GM23338 (cell line): Measurements from ENCODE around the gene SCG3. TPM values are rescaled to one million over a fixed set of nuclear protein-coding genes. Genes with fewer than 3 reads are reported as not detected.

Experiments used
- ATAC-seq: fragments of 200-7000 bp; cut with Tn5 transposase; 3 replicates; pipeline ENCODE4 v1.9.1; 2020
- DNase-seq: peaks from one replicate; pipeline ENCODE4 v3.0.0-alpha.2; 2015; ENCODE audit warnings: low spot score
- H2AFZ ChIP-seq: fragments of 200-600 bp; sonication (generic); 2 replicates; pipeline ENCODE4 v1.8.0; 2016; ENCODE audit warnings: antibody characterized with exemption, mild to moderate bottlenecking, moderate library complexity
- H3F3A ChIP-seq: fragments of 200-600 bp; sonication (generic); replicated peaks from 2 replicates; pipeline ENCODE4 v1.8.0; 2017; ENCODE audit warnings: antibody characterized with exemption, mixed run types, low read depth
- H3K27ac ChIP-seq: fragments of 200-600 bp; sonication (generic); 2 replicates; pipeline ENCODE4 v1.6.1; 2016; ENCODE audit warnings: low read depth
- H3K27me3 ChIP-seq: fragments of 200-600 bp; sonication (generic); 2 replicates; pipeline ENCODE4 v1.8.0; 2016; ENCODE audit warnings: mild to moderate bottlenecking, mixed run types, moderate library complexity; ENCODE audit not compliant: insufficient read depth
- H3K36me3 ChIP-seq: fragments of 200-600 bp; sonication (generic); 2 replicates; pipeline ENCODE4 v1.8.0; 2016; ENCODE audit warnings: mild to moderate bottlenecking; ENCODE audit not compliant: insufficient read depth
- H3K4me1 ChIP-seq: fragments of 200-600 bp; sonication (generic); 2 replicates; pipeline ENCODE4 v1.8.0; 2016; ENCODE audit warnings: mild to moderate bottlenecking, moderate library complexity; ENCODE audit not compliant: insufficient read depth
- H3K4me2 ChIP-seq: fragments of 200-600 bp; sonication (generic); 2 replicates; pipeline ENCODE4 v1.7.1; 2017; ENCODE audit warnings: mixed run types
- H3K4me3 ChIP-seq: fragments of 200-600 bp; sonication (generic); 2 replicates; pipeline ENCODE4 v1.6.1; 2016; ENCODE audit warnings: mixed run types
- H3K79me2 ChIP-seq: fragments of 200-600 bp; sonication (generic); replicated peaks from 2 replicates; pipeline ENCODE4 v1.8.0; 2017; ENCODE audit warnings: mild to moderate bottlenecking; ENCODE audit not compliant: insufficient read depth
- H3K9me2 ChIP-seq: fragments of 200-600 bp; sonication (generic); 2 replicates; pipeline ENCODE4 v1.8.0; 2017; ENCODE audit not compliant: insufficient read depth
- H4K20me1 ChIP-seq: fragments of 200-600 bp; sonication (generic); replicated peaks from 2 replicates; pipeline ENCODE4 v1.8.0; 2017; ENCODE audit warnings: mild to moderate bottlenecking; ENCODE audit not compliant: insufficient read depth
- H3K27ac Mint-ChIP-seq: 2 replicates; pipeline ENCODE4 v1.8.0; 2020; ENCODE audit warnings: inconsistent platforms, mild to moderate bottlenecking, moderate library complexity, mixed read lengths
- H3K27me3 Mint-ChIP-seq: 3 replicates; pipeline ENCODE4 v1.8.0; 2022; ENCODE audit warnings: low read depth, mild to moderate bottlenecking, moderate library complexity, mixed read lengths, inconsistent platforms; ENCODE audit not compliant: insufficient read depth, poor library complexity
- H3K36me3 Mint-ChIP-seq: 3 replicates; pipeline ENCODE4 v1.8.0; 2021; ENCODE audit warnings: low read depth, mild to moderate bottlenecking, inconsistent platforms, moderate library complexity, mixed read lengths
- H3K4me1 Mint-ChIP-seq: 3 replicates; pipeline ENCODE4 v1.8.0; 2020; ENCODE audit warnings: mild to moderate bottlenecking, inconsistent platforms, mixed read lengths
- H3K4me3 Mint-ChIP-seq: 3 replicates; pipeline ENCODE4 v1.8.0; 2021; ENCODE audit warnings: moderate library complexity, mild to moderate bottlenecking, inconsistent platforms, mixed read lengths
- H3K9me3 Mint-ChIP-seq: 3 replicates; pipeline ENCODE4 v1.8.0; 2020; ENCODE audit warnings: moderate library complexity, mild to moderate bottlenecking, inconsistent platforms, mixed read lengths
- CREB1 ChIP-seq: fragments of 250-450 bp; sonication (Bioruptor Pico); IDR thresholded peaks from 2 replicates; pipeline ENCODE4 v1.5.0; 2020; ENCODE audit warnings: low read depth, mild to moderate bottlenecking, moderate library complexity
- EZH2 ChIP-seq: fragments of 200-600 bp; sonication (generic); IDR thresholded peaks from one replicate; pipeline ENCODE4 v1.8.0; 2017; ENCODE audit warnings: antibody characterized with exemption, mild to moderate bottlenecking, low read depth; ENCODE audit not compliant: unreplicated experiment
- EZH2phosphoT487 ChIP-seq: fragments of 200-600 bp; sonication (generic); IDR thresholded peaks from one replicate; pipeline ENCODE4 v1.8.1; 2018; ENCODE audit warnings: antibody characterized with exemption; ENCODE audit not compliant: unreplicated experiment
- JUNB ChIP-seq: IDR thresholded peaks from one replicate; pipeline ENCODE4 v1.6.1; 2016; ENCODE audit warnings: antibody characterized with exemption; ENCODE audit not compliant: unreplicated experiment
- POLR2AphosphoS5 ChIP-seq: IDR thresholded peaks from 2 replicates; pipeline ENCODE4 v1.6.1; 2016; ENCODE audit warnings: antibody characterized with exemption, low read depth
- STAT1 ChIP-seq: IDR thresholded peaks from one replicate; pipeline ENCODE4 v1.6.1; 2016; ENCODE audit warnings: antibody characterized with exemption; ENCODE audit not compliant: unreplicated experiment
- ZNF331 ChIP-seq: fragments of 250-450 bp; sonication (Bioruptor Pico); IDR thresholded peaks from 2 replicates; pipeline ENCODE4 v1.5.0; 2020; ENCODE audit warnings: low read depth, mild to moderate bottlenecking, moderate library complexity
- polyA plus RNA-seq: library from polyadenylated mRNA; unstranded; fragments of >200 nt; fragmentation: Nextera tagmentation; extraction: Ambion mirVana; gene quantifications from 2 replicates; pipeline ENCODE4 v1.2.1, GENCODE V29; 2016
- total RNA-seq: library from RNA; depleted of rRNA; stranded (reverse); fragments of >200 nt; shearing (Covaris generic); gene quantifications from 2 replicates; pipeline ENCODE4 v1.2.3, GENCODE V29; 2014
- TF ChIP-seq, protein P1 (sequence below): IDR thresholded peaks from one replicate; pipeline ENCODE4 v1.6.1; 2018; ENCODE audit warnings: antibody characterized with exemption; ENCODE audit not compliant: unreplicated experiment
- TF ChIP-seq, protein P2 (sequence below): IDR thresholded peaks from 2 replicates; pipeline ENCODE4 v1.6.1; 2016; ENCODE audit warnings: antibody characterized with exemption
- TF ChIP-seq, protein P3 (sequence below), 2 experiments: fragments of 200-600 bp in 1 of 2; sonication (generic) in 1 of 2; conservative IDR thresholded peaks; 2 replicates each; pipeline versions ENCODE4 v1.5.1 to v1.6.1; 2016 to 2017; ENCODE audit warnings: antibody characterized with exemption in 2 of 2, low read depth in 2 of 2, mild to moderate bottlenecking in 2 of 2, moderate library complexity in 1 of 2

The SCG3 gene
- total and polyA plus RNA-seq, 2 experiments from 2014 or later, result 44.2 to 99.5 TPM

DNA sequence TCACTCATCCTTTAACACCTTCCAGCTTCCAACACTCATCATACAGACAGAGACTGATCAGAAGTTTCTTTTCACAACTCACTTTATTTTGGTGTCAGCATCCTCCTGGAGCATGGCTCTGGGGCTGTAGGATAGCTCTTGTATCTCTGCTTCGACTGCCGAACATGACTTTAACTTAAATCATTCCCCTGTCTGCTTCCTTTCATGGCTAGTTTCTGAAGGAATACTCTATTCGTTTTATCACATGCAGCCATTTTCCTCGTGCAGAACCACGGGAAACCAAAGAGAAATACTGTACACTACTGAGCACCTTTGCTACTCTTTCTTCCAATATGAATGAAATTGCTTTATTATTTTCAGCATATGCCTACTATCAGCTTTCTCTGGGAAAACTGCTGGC lies 68.0 kb downstream of the SCG3 start:
- no peak overlapping the region for H3K4me3 ChIP-seq
- no peak overlapping the region for H3K27ac ChIP-seq
- no peak overlapping the region for H3K4me2 ChIP-seq
- DNase-seq (no peak), ATAC-seq (no peak)
- H2AFZ ChIP-seq, result no peak overlapping the region
- H3K4me1 ChIP-seq, result peaks cover 11% of the 10 kb centered on the region; the same call in 1 of the 2 replicates
- no peaks in the 10 kb centered on the region for H3K36me3 Mint-ChIP-seq
- no peaks in the 10 kb centered on the region for H3K36me3 ChIP-seq
- H3F3A ChIP-seq, result no peaks in the 10 kb centered on the region; the same call in 1 of the 2 replicates
- H3K9me2 ChIP-seq, result no peaks in the 10 kb centered on the region
- peaks cover 50% of the 10 kb centered on the region for H3K27me3 ChIP-seq
- no peaks in the 10 kb centered on the region for H3K79me2 ChIP-seq
- no peak overlapping the region for H3K27ac Mint-ChIP-seq
- H4K20me1 ChIP-seq, result peaks cover 4% of the 10 kb centered on the region; the same call in 1 of the 2 replicates
- H3K4me3 Mint-ChIP-seq, result no peak overlapping the region
- peaks cover 9% of the 10 kb centered on the region for H3K4me1 Mint-ChIP-seq
- H3K9me3 Mint-ChIP-seq, result no peaks in the 10 kb centered on the region
- TF ChIP-seq EZH2phosphoT487 (no peak), ZNF331 (CRISPR knock-in tag) (no peak), POLR2AphosphoS5 (no peak), EZH2 (no peak), STAT1 (no peak), CREB1 (CRISPR knock-in tag) (no peak), JUNB (no peak)
- TF ChIP-seq, protein P1, sequence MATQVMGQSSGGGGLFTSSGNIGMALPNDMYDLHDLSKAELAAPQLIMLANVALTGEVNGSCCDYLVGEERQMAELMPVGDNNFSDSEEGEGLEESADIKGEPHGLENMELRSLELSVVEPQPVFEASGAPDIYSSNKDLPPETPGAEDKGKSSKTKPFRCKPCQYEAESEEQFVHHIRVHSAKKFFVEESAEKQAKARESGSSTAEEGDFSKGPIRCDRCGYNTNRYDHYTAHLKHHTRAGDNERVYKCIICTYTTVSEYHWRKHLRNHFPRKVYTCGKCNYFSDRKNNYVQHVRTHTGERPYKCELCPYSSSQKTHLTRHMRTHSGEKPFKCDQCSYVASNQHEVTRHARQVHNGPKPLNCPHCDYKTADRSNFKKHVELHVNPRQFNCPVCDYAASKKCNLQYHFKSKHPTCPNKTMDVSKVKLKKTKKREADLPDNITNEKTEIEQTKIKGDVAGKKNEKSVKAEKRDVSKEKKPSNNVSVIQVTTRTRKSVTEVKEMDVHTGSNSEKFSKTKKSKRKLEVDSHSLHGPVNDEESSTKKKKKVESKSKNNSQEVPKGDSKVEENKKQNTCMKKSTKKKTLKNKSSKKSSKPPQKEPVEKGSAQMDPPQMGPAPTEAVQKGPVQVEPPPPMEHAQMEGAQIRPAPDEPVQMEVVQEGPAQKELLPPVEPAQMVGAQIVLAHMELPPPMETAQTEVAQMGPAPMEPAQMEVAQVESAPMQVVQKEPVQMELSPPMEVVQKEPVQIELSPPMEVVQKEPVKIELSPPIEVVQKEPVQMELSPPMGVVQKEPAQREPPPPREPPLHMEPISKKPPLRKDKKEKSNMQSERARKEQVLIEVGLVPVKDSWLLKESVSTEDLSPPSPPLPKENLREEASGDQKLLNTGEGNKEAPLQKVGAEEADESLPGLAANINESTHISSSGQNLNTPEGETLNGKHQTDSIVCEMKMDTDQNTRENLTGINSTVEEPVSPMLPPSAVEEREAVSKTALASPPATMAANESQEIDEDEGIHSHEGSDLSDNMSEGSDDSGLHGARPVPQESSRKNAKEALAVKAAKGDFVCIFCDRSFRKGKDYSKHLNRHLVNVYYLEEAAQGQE, result no peak
- TF ChIP-seq, protein P2, sequence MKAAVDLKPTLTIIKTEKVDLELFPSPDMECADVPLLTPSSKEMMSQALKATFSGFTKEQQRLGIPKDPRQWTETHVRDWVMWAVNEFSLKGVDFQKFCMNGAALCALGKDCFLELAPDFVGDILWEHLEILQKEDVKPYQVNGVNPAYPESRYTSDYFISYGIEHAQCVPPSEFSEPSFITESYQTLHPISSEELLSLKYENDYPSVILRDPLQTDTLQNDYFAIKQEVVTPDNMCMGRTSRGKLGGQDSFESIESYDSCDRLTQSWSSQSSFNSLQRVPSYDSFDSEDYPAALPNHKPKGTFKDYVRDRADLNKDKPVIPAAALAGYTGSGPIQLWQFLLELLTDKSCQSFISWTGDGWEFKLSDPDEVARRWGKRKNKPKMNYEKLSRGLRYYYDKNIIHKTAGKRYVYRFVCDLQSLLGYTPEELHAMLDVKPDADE, result no peak
- TF ChIP-seq, protein P3, sequence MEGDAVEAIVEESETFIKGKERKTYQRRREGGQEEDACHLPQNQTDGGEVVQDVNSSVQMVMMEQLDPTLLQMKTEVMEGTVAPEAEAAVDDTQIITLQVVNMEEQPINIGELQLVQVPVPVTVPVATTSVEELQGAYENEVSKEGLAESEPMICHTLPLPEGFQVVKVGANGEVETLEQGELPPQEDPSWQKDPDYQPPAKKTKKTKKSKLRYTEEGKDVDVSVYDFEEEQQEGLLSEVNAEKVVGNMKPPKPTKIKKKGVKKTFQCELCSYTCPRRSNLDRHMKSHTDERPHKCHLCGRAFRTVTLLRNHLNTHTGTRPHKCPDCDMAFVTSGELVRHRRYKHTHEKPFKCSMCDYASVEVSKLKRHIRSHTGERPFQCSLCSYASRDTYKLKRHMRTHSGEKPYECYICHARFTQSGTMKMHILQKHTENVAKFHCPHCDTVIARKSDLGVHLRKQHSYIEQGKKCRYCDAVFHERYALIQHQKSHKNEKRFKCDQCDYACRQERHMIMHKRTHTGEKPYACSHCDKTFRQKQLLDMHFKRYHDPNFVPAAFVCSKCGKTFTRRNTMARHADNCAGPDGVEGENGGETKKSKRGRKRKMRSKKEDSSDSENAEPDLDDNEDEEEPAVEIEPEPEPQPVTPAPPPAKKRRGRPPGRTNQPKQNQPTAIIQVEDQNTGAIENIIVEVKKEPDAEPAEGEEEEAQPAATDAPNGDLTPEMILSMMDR (conservative IDR thresholded peaks at IDR 0.05; ENCODE audit: low read depth in 2 of 2), result no peak
- peaks cover 38% of the 10 kb centered on the region for H3K27me3 Mint-ChIP-seq
